SK-N-SH (cell line): ENCODE data around the gene MRPL36.

Source experiments
- EP300 ChIP-seq, 2 experiments: IDR thresholded peaks; 2 replicates each; pipeline versions ENCODE4 v1.4.0 to v1.6.1; 2012; ENCODE audit warnings: borderline replicate concordance in 1 of 2, low read depth in 1 of 2, low read length in 1 of 2
- GABPA ChIP-seq: IDR thresholded peaks from 2 replicates; pipeline ENCODE4 v1.4.0; 2012; ENCODE audit warnings: low read depth, mild to moderate bottlenecking
- MEF2A ChIP-seq: IDR thresholded peaks from 2 replicates; pipeline ENCODE4 v1.4.0; 2012; ENCODE audit warnings: low read depth, borderline replicate concordance
- POLR2AphosphoS5 ChIP-seq: IDR thresholded peaks from 2 replicates; pipeline ENCODE4 v1.6.1; 2012; ENCODE audit warnings: low read depth, low read length
- RAD21 ChIP-seq: IDR thresholded peaks from 2 replicates; pipeline ENCODE4 v1.6.1; 2012; ENCODE audit warnings: mild to moderate bottlenecking, low read length
- RCOR1 ChIP-seq: fragments of 150-350 bp; IDR thresholded peaks from 2 replicates; pipeline ENCODE4 v1.6.1; 2017; ENCODE audit warnings: antibody characterized with exemption, low read length
- REST ChIP-seq: IDR thresholded peaks from 2 replicates; pipeline ENCODE4 v1.6.1; 2012; ENCODE audit warnings: mild to moderate bottlenecking, low read depth, low read length, moderate library complexity
- RXRA ChIP-seq: IDR thresholded peaks from 2 replicates; pipeline ENCODE4 v1.4.0; 2012; ENCODE audit warnings: low read depth, mild to moderate bottlenecking, borderline replicate concordance
- TF ChIP-seq, protein P1 (sequence below): fragments of 200-600 bp; sonication (generic); IDR thresholded peaks from 2 replicates; pipeline ENCODE4 v1.6.1; 2017; ENCODE audit warnings: antibody characterized with exemption, mild to moderate bottlenecking, moderate library complexity
- TF ChIP-seq, protein P2 (sequence below): IDR thresholded peaks from 2 replicates; pipeline ENCODE4 v1.4.0; 2012; ENCODE audit warnings: low read depth, borderline replicate concordance

DNA sequence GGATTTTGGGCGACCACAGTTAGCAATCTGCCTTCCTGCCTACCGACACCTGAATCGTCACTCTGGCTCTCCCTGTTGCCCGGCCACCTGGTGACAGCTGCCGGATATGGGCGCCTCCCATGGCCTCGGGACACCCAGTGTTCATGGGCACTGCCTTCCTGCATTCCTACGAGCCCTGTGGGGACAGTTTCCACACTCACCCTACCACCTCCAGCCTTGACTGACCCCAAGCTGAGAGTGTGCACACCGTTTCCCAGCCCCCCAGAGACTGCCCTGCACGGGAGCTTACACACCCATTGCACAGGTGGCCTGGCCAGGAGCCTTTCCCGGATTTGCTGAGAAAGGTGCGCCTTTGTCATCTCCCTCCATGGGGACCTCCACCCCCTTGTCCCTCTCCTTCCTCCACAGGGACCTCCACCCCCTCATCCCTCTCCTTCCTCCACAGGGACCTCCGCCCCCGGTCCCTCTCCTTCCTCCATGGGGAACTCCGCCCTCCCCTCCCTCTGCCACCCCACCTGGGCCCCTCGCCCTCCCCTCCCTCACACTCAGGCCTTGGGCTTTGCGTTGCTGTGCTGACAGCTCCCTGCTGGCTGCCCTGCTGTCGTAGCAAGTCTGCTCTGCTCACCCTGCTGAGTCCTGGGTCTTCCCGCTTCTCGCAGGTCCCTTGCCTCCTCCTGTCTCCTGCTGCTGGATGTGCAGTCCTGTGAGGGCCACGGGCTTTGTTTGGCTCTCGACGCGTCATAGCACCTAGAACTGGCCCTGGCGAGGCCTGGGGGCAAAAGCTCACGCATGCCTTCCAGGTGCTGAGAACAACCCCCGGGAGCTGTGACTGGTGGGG is 48.4 kb downstream of the MRPL36 start:
- TF ChIP-seq RCOR1: no peak
- no peak for TF ChIP-seq REST
- TF ChIP-seq MEF2A: no peak
- TF ChIP-seq, protein P1, sequence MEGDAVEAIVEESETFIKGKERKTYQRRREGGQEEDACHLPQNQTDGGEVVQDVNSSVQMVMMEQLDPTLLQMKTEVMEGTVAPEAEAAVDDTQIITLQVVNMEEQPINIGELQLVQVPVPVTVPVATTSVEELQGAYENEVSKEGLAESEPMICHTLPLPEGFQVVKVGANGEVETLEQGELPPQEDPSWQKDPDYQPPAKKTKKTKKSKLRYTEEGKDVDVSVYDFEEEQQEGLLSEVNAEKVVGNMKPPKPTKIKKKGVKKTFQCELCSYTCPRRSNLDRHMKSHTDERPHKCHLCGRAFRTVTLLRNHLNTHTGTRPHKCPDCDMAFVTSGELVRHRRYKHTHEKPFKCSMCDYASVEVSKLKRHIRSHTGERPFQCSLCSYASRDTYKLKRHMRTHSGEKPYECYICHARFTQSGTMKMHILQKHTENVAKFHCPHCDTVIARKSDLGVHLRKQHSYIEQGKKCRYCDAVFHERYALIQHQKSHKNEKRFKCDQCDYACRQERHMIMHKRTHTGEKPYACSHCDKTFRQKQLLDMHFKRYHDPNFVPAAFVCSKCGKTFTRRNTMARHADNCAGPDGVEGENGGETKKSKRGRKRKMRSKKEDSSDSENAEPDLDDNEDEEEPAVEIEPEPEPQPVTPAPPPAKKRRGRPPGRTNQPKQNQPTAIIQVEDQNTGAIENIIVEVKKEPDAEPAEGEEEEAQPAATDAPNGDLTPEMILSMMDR: no peak
- TF ChIP-seq GABPA: no peak
- TF ChIP-seq, protein P2, sequence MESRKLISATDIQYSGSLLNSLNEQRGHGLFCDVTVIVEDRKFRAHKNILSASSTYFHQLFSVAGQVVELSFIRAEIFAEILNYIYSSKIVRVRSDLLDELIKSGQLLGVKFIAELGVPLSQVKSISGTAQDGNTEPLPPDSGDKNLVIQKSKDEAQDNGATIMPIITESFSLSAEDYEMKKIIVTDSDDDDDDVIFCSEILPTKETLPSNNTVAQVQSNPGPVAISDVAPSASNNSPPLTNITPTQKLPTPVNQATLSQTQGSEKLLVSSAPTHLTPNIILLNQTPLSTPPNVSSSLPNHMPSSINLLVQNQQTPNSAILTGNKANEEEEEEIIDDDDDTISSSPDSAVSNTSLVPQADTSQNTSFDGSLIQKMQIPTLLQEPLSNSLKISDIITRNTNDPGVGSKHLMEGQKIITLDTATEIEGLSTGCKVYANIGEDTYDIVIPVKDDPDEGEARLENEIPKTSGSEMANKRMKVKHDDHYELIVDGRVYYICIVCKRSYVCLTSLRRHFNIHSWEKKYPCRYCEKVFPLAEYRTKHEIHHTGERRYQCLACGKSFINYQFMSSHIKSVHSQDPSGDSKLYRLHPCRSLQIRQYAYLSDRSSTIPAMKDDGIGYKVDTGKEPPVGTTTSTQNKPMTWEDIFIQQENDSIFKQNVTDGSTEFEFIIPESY: no peak
- no peak for TF ChIP-seq POLR2AphosphoS5
- TF ChIP-seq RXRA: no peak
- no peak for TF ChIP-seq RAD21
- no peak for TF ChIP-seq EP300 (IDR thresholded peaks at IDR 0.05; ENCODE audit: borderline replicate concordance in 1 of 2, low read depth in 1 of 2, low read length in 1 of 2)
